ENCODE results near the gene FKBP8. TPM values are rescaled to one million over a fixed set of nuclear protein-coding genes. Genes with fewer than 3 reads are reported as not detected.

Gene FKBP8
- total RNA-seq, 1 experiment from 2014 or later, result 261 TPM

DNA sequence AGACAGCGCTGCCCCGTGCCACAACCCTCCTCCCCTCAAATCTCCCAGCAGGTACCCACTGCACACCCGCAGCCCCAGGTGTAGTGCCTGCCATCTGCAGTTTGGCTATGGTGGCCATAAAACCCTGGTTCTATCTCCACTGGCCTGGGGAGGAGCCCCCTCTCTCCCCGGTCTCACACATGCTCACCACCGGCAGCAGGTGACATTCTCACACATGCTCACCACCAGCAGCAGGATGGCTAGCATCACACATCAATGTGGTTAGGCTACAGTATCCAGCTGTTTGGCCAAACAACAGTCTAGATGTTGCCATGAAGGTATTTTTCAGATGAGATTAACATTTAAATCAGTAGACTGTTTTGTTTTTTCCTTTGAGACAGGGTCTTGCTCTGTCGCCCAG is 52.6 kb downstream of the FKBP8 start (continued):
- no peak for TF ChIP-seq FOSL1 (IDR thresholded peaks at IDR 0.05; ENCODE audit: low read depth)
- no peak for TF ChIP-seq ZFX (IDR thresholded peaks at IDR 0.05)
- no peak for TF ChIP-seq ELF1 (IDR thresholded peaks at IDR 0.05; ENCODE audit: borderline replicate concordance, low read depth)
- no peak for TF ChIP-seq SIN3A (IDR thresholded peaks at IDR 0.05; ENCODE audit: low read depth)
- no peak for TF ChIP-seq SP1 (IDR thresholded peaks at IDR 0.05; ENCODE audit: low read depth)
- TF ChIP-seq, protein P1, sequence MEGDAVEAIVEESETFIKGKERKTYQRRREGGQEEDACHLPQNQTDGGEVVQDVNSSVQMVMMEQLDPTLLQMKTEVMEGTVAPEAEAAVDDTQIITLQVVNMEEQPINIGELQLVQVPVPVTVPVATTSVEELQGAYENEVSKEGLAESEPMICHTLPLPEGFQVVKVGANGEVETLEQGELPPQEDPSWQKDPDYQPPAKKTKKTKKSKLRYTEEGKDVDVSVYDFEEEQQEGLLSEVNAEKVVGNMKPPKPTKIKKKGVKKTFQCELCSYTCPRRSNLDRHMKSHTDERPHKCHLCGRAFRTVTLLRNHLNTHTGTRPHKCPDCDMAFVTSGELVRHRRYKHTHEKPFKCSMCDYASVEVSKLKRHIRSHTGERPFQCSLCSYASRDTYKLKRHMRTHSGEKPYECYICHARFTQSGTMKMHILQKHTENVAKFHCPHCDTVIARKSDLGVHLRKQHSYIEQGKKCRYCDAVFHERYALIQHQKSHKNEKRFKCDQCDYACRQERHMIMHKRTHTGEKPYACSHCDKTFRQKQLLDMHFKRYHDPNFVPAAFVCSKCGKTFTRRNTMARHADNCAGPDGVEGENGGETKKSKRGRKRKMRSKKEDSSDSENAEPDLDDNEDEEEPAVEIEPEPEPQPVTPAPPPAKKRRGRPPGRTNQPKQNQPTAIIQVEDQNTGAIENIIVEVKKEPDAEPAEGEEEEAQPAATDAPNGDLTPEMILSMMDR (IDR thresholded peaks at IDR 0.05 in 2 of 3, conservative IDR thresholded peaks at IDR 0.05 in 1 of 3; ENCODE audit: borderline replicate concordance in 1 of 3, insufficient read depth in 1 of 3, low read depth in 2 of 3, low read length in 2 of 3), result no peak
- no peak for TF ChIP-seq EZH2phosphoT487 (IDR thresholded peaks at IDR 0.05; ENCODE audit: borderline replicate concordance)
- TF ChIP-seq EZH2 (IDR thresholded peaks at IDR 0.05), result no peak
- TF ChIP-seq EGR1 (IDR thresholded peaks at IDR 0.05; ENCODE audit: low read depth), result no peak
- TF ChIP-seq ZNF274 (IDR thresholded peaks at IDR 0.05; ENCODE audit: low read depth, low read length), result no peak

DNA sequence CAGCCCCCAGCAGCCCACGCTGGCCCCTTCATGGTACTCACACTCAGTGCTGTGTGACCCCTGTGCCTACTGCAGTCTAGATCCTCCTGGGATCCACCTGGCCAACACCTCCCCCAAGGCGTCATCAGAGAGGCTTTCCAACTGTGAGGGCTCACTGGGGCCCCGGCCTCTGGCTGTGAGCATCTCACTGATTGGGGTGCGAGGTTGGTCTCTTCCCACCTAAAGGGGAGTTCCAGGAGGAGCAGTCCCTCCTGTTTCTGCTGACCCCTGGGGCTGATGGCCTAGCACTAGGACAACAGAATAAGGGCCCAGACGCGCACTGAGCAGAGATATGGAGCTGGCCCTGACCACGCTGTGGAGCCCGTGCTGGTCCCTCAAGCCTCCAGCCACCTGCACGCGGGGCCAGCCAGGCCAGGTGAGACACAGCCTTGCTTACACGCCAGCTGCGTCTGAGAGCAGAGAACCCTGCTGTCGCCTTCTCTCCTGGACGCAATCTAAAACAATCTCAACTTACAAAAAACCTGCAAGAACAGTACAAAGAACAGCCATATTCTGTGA is 53.7 kb downstream of the FKBP8 start:
- BruUV-seq (replicated peaks), result no TSS peak
- H3K4me2 ChIP-seq (ENCODE audit: low read length), result no peak overlapping the region
- no peaks in the 10 kb centered on the region for H3K9me3 ChIP-seq (ENCODE audit: control insufficient read depth in 1 of 2, insufficient read depth in 1 of 2, low read depth in 1 of 2, low read length in 2 of 2)
- intact Hi-C loops (cut with micrococcal nuclease), result no loop called here
- no peak overlapping the region for H2AFZ ChIP-seq (ENCODE audit: low read depth, low read length, poor library complexity, severe bottlenecking)
- no peak overlapping the region for H3K9ac ChIP-seq (ENCODE audit: low read length)
- H3K4me1 ChIP-seq (ENCODE audit: control insufficient read depth in 1 of 2, insufficient read depth in 2 of 2, low read length in 2 of 2), result peaks cover 23 to 37% of the 10 kb centered on the region in 2 experiments
- peaks cover 2% of the 10 kb centered on the region; the same call in 1 of the 2 replicates for H4K20me1 ChIP-seq (ENCODE audit: insufficient read depth)
- RAD21 ChIA-PET (ENCODE audit: low non-redundant PET in 1 of 2, low total read pairs in 2 of 2, uncharacterized antibody in 2 of 2, unreplicated experiment in 2 of 2), result no interaction called here
- ATAC-seq (no peak), DNase-seq (ENCODE audit: low read depth, low spot score) (no peak)
- no peak overlapping the region for H3K27ac ChIP-seq (ENCODE audit: low read depth, low read length)
- no peak overlapping the region for H3K4me3 ChIP-seq (replicated peaks in 1 of 2; ENCODE audit: low read depth in 1 of 2, low read length in 2 of 2)
- no peaks in the 10 kb centered on the region for H3K36me3 ChIP-seq (ENCODE audit: control insufficient read depth in 1 of 2, insufficient read depth in 2 of 2, low read length in 2 of 2)
- H3K79me2 ChIP-seq (ENCODE audit: insufficient read depth, low read length), result peaks cover 83% of the 10 kb centered on the region
- CTCF ChIA-PET, result interaction anchor here (1.5 kb wide), 1 partner anchor 13 kb away, joined by 7 read pairs; no protein-coding TSS in a partner anchor
- POLR2A ChIA-PET, result no interaction called here
- no peaks in the 10 kb centered on the region for H3K9me2 ChIP-seq (ENCODE audit: insufficient read depth)
- H3K27me3 ChIP-seq (ENCODE audit: insufficient read depth, low read length), result no peaks in the 10 kb centered on the region
- TF ChIP-seq RAD21 (IDR thresholded peaks at IDR 0.05; ENCODE audit: low read depth) (no peak), YY1 (IDR thresholded peaks at IDR 0.05; ENCODE audit: extremely low read depth, insufficient replicate concordance, low read depth, low read length) (no peak), ZFX (IDR thresholded peaks at IDR 0.05) (no peak), SP1 (IDR thresholded peaks at IDR 0.05; ENCODE audit: low read depth) (no peak), JUND (IDR thresholded peaks at IDR 0.05) (no peak), SIN3A (IDR thresholded peaks at IDR 0.05; ENCODE audit: low read depth) (no peak), EZH2phosphoT487 (IDR thresholded peaks at IDR 0.05; ENCODE audit: borderline replicate concordance) (no peak), FOSL1 (IDR thresholded peaks at IDR 0.05; ENCODE audit: low read depth) (no peak), EZH2 (IDR thresholded peaks at IDR 0.05) (no peak)
- TF ChIP-seq, protein P2, sequence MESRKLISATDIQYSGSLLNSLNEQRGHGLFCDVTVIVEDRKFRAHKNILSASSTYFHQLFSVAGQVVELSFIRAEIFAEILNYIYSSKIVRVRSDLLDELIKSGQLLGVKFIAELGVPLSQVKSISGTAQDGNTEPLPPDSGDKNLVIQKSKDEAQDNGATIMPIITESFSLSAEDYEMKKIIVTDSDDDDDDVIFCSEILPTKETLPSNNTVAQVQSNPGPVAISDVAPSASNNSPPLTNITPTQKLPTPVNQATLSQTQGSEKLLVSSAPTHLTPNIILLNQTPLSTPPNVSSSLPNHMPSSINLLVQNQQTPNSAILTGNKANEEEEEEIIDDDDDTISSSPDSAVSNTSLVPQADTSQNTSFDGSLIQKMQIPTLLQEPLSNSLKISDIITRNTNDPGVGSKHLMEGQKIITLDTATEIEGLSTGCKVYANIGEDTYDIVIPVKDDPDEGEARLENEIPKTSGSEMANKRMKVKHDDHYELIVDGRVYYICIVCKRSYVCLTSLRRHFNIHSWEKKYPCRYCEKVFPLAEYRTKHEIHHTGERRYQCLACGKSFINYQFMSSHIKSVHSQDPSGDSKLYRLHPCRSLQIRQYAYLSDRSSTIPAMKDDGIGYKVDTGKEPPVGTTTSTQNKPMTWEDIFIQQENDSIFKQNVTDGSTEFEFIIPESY (IDR thresholded peaks at IDR 0.05; ENCODE audit: extremely low read depth, insufficient replicate concordance, low read length), result no peak
- TF ChIP-seq, protein P3, sequence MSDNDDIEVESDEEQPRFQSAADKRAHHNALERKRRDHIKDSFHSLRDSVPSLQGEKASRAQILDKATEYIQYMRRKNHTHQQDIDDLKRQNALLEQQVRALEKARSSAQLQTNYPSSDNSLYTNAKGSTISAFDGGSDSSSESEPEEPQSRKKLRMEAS (IDR thresholded peaks at IDR 0.05), result no peak
- TF ChIP-seq, protein P4, sequence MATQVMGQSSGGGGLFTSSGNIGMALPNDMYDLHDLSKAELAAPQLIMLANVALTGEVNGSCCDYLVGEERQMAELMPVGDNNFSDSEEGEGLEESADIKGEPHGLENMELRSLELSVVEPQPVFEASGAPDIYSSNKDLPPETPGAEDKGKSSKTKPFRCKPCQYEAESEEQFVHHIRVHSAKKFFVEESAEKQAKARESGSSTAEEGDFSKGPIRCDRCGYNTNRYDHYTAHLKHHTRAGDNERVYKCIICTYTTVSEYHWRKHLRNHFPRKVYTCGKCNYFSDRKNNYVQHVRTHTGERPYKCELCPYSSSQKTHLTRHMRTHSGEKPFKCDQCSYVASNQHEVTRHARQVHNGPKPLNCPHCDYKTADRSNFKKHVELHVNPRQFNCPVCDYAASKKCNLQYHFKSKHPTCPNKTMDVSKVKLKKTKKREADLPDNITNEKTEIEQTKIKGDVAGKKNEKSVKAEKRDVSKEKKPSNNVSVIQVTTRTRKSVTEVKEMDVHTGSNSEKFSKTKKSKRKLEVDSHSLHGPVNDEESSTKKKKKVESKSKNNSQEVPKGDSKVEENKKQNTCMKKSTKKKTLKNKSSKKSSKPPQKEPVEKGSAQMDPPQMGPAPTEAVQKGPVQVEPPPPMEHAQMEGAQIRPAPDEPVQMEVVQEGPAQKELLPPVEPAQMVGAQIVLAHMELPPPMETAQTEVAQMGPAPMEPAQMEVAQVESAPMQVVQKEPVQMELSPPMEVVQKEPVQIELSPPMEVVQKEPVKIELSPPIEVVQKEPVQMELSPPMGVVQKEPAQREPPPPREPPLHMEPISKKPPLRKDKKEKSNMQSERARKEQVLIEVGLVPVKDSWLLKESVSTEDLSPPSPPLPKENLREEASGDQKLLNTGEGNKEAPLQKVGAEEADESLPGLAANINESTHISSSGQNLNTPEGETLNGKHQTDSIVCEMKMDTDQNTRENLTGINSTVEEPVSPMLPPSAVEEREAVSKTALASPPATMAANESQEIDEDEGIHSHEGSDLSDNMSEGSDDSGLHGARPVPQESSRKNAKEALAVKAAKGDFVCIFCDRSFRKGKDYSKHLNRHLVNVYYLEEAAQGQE (IDR thresholded peaks at IDR 0.05; ENCODE audit: low read depth), result no peak
- TF ChIP-seq, protein P5, sequence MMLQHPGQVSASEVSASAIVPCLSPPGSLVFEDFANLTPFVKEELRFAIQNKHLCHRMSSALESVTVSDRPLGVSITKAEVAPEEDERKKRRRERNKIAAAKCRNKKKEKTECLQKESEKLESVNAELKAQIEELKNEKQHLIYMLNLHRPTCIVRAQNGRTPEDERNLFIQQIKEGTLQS (IDR thresholded peaks at IDR 0.05), result no peak
